ENCODE measurements around the gene RBM33.
"Not testable (repeated sequence)": the region's sequence is repeated elsewhere in the genome, so short reads cannot be mapped to it uniquely, and the experiment has no call there.

The RBM33 gene

GRCh38 chr7:155814316-155815276 lies 170.1 kb downstream of the RBM33 start:
- no peak for DNase-seq

DNA sequence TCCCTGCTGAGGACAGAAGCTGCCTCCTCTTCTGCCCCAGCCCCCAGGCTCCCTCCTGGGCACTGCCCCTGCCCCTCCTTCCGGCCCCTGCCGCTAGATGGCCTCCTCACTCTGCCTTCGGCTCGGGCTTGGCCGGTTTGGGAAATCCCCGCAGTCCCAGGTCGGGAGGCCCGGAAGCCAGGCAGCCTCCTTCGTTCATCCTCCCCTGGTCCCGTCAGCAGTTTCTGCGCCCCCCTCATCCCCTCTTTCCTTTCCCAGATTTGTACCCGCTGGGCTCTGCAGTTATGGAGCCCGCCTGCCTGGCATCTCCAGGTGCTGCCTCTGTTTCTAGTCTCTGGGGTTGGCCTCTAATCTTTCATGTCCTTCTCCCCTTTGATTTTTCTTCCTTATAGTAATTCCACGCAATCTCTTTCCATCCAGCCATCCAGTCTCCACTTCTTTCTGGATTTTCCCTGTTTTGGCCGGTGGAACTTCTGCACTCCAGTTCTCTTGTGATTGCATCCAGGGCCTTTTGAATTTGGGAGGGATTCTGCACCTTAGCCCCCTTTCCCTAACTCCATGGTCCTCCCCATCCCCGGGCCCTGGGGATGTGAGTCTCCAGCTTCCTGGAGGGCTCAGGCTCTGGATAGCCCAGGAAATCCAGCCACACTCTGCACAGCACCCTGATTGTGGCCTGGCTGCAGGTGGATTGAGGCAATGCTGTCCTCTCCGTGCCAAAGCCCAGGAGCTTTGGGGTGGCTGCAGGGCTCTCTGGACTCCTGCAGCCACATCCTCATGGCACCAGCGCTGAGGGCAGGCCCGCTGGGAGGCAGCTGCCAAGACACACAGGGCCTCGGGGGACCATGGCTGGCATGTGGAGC lies 171.1 kb downstream of the RBM33 start:
- peak; percentile 47 for DNase-seq

DNA sequence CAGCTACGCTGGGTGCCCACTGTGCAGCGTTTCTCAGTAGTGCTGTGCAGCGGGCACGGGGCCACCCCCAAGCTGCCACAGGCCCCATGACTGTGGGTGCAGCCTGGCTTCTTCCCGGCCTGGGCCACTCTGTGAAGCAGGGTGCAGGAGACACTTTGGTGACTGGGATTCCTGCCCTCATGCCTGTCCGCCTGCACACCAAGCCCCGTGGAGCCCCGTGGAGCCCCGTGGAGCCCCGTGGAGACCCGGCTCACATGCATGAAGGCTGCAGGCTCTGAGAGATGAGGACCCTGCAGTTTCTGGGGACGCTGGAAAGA lies 171.7 kb downstream of the RBM33 start:
- no peak for DNase-seq

DNA sequence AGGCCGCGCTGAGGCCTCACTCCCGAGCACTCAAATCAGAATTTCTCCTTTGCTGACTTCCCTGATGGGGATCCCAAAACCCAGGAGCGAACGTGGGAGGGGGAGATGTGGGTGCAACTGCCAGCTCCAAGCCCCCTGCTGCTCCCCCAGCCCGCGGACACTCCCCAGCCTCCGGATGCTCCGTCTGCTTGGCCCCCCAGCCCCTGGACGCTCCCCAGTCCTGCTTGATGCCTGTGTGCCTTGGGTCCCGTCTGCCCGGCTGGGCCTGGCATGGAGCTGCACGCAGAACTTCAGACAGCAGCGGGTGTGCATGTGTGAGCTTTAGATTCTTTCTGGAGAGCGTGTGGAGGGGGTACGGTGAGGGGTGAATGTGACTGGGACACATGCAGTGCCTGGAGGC lies 172.5 kb downstream of the RBM33 start:
- no peak for DNase-seq

DNA sequence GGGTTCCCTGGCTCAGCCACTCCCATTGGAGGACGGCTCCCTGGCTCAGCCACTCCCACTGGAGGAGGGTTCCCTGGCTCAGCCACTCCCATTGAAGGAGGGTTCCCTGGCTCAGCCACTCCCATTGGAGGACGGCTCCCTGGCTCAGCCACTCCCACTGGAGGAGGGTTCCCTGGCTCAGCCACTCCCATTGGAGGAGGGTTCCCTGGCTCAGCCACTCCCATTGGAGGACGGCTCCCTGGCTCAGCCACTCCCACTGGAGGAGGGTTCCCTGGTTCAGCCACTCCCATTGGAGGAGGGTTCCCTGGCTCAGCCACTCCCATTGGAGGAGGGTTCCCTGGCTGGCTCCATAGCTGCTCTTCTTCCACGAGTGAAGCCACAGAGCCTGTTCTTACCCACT lies 173.1 kb downstream of the RBM33 start:
- DNase-seq: not testable (repeated sequence)

DNA sequence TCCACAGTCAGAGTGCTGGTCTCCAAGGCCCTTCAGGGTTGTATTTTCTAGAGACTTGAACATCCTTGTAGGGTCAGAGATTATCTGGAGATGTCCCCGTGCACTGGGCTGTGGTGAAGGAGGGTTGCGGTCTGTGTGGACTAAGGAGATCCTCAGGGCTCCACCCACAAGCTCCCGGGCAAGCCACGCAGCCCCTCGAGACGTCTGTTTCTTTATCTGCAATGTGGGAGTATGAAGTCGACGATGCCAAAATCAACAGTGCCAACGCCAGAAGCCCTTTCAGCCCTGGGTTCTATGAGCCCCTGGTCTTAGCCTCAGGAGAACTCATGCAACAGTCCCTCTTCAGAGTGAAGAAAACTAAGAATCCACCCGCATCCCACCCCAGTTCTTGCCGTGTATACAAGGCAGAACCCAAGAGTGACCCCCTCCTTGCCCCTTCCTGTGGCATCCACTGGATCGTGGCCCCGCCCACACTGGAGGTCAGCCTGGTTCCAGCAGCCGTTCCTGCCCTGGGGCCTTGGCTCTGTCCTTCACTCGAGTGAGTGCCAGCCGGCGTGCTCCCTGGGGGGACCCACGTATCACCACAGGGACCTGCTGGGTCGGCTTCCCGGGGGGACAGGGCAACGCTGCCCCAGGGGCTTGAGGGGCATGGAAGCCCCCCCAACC lies 173.8 kb downstream of the RBM33 start:
- no peak for DNase-seq

GRCh38 chr7:155818820-155819168 lies 174.3 kb downstream of the RBM33 start:
- no peak for DNase-seq

- DNase-seq: no peak
These were observed 174.7 kb downstream of the RBM33 start for GRCh38 chr7:155819186-155819585.

DNA sequence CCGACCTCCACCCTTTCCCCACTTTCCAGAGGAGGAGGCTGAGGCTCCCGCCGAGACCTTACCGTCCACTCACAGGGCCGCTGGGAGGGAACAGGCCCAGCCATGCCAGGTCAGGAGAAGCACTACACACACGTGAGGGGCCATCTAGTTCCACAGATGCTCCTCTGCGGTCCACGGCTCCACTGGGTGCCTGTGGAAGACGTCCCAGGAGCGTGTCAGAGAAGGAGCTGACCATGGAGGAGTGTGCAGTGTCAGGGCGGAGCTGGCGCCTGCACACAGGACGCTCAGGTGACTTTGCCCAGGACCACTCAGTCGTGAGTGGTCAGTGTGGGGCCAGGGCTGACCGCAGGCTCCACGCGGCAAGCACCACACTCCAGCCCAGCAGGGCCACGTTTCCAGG lies 175.8 kb downstream of the RBM33 start:
- DNase-seq: no peak

DNA sequence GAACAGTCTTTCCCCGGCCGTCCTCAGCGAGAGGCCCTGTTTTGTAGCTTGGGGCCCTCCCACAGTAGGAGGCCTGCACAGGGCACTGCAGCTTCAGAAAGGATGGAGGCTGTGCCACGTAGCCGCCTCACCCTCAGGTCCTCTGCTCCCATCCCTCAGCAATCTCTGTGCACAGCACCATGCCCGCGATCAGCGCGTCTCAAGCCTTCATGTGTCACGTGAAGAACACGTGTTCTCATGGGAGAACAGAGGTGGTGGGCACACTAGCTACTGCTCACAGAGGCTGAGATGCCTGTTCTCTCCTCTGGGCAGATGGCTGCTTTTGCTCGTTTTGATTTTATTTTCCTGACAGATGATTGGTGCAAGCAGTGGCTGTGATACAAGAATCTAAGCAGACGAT lies 176.3 kb downstream of the RBM33 start:
- no peak for DNase-seq

DNA sequence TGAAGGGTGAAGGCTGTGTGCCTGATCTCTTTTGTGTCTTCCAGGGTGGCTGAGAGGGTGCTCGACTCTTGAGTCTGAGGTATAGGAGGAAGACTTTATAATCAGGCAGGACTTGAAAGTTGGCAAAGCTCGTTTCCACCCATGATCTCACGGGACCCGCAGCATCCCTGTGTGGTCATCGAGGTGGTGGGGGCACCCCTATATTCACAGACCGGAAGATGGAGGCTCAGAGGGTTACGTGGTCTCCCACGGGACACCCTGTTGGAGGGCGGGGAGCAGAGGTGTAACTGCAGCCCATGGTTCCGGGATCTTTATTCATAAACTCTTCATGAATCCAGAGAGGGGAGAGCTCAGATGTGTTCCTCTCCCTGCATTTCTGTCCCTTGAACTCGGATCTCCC lies 177.4 kb downstream of the RBM33 start:
- DNase-seq: no peak

DNA sequence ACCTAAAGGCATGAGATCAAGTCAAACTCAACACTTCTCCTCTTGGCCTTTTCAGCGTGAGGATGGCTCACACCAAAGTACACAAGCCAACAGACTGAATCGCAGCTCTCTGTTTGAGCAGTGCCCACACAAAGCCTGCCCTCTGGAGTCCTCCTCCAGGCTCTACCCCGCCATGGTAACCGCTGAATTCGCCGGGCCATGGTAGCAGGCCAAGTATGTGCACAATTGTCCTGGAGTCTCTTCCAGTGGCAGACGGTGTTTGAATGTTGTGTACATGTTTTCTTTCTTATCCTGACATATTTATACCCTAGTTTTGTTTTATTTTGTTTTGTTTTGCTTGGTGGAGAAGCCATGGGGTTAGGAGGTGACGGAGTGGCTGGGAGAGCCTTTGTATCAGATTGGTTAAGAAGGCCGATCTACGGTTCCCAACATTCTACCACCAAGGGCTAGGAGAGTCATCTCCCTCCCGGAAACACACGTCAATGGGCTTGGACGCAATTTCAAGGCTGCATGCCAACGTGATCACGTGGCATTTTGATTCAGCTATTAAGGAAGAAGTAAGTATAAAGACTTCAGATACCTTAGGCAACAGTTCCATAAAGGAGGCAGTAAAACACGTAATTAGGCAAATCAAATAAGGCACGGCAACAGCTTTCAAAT lies 179.9 kb downstream of the RBM33 start:
- no peak for DNase-seq

DNA sequence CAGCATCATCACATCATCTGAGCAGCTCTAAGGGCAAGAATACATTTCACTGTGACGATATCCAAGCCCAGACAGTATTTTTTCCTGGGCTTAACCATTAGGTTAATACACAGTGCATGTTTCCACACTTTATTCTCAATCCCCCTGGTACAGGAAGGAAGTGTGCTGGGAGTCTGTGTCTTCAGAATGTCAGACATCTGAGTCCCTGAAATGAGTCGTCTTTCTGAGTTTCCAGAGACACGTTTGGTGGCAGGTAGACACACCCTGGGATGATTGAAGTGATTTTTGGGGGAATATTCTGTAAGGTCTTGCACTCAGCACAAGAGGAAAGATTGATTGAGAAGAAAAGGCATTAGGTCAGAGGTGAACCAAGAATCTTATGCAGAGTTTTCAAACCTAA lies 180.9 kb downstream of the RBM33 start:
- DNase-seq: no peak

- DNase-seq: no peak
These were observed 185.5 kb downstream of the RBM33 start for GRCh38 chr7:155829796-155830470.

Data from CD4-positive, alpha-beta T cell treated with Interleukin-12 subunit alpha and Interleukin-12 subunit beta, for 1 hour (primary cell).